NB4 (cell line): ENCODE results near the gene SFI1.

Experiments used
- DNase-seq: peaks from one replicate; pipeline ENCODE4 v3.0.0; 2010; ENCODE audit warnings: low read depth
- H3K4me3 ChIP-seq: one replicate; pipeline ENCODE4 v1.5.1; 2011; ENCODE audit warnings: mild to moderate bottlenecking, low read depth, low read length, moderate library complexity
- CTCF ChIP-seq: IDR thresholded peaks from one replicate; pipeline ENCODE4 v1.5.1; 2012; ENCODE audit warnings: low read depth, low read length
- MYC ChIP-seq: IDR thresholded peaks from 2 replicates; pipeline ENCODE4 v1.6.1; 2011; ENCODE audit warnings: low read depth, low read length
- POLR2A ChIP-seq: IDR thresholded peaks from 2 replicates; pipeline ENCODE4 v1.6.1; 2011; ENCODE audit warnings: mild to moderate bottlenecking; ENCODE audit not compliant: insufficient read length; ENCODE audit errors: extremely low read depth
- TF ChIP-seq, protein P1 (sequence below): IDR thresholded peaks from 2 replicates; pipeline ENCODE4 v1.6.1; 2011; ENCODE audit warnings: low read depth, low read length

Gene SFI1

GRCh38 chr22:31620756-31621480, 124.6 kb downstream of the SFI1 start:
- DNase-seq: no peak
- TF ChIP-seq, protein P1, sequence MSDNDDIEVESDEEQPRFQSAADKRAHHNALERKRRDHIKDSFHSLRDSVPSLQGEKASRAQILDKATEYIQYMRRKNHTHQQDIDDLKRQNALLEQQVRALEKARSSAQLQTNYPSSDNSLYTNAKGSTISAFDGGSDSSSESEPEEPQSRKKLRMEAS: no peak
- no peak for TF ChIP-seq MYC
- TF ChIP-seq POLR2A: no peak
- no peak for TF ChIP-seq CTCF
- H3K4me3 ChIP-seq: no peak overlapping the region

DNA sequence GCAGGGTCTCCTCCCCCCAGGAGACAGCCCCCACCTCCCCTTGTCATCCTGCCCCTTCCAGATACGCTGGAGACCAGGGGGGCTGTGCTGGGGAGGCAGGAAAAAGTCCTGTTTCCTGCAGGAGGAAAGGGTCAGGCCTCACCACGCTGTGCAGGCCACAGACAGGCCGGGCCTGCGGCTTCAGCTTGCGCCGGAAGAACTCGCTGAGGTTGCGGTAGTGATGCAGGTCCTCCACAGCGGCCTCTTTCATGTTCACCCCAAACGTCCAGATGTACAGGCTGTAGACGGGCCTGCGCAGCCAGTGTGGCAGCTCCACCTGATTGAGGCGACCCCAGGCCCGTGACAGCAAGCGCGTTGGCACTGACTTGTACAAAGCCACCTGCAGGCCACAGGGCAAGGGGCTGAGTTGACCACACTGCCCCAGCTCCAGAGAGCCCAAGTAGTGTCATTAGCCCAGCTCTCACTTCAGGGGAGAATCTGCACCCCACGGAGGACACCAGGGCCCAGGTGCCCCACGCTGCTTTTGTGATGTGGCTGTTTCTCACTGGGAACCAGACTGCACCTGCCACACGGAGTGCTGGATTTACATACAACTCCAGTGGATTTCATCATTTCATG, 125.3 kb downstream of the SFI1 start:
- no peak for DNase-seq
- H3K4me3 ChIP-seq: no peak overlapping the region
- TF ChIP-seq MYC (no peak), CTCF (no peak), POLR2A (no peak)
- TF ChIP-seq, protein P1: no peak

DNA sequence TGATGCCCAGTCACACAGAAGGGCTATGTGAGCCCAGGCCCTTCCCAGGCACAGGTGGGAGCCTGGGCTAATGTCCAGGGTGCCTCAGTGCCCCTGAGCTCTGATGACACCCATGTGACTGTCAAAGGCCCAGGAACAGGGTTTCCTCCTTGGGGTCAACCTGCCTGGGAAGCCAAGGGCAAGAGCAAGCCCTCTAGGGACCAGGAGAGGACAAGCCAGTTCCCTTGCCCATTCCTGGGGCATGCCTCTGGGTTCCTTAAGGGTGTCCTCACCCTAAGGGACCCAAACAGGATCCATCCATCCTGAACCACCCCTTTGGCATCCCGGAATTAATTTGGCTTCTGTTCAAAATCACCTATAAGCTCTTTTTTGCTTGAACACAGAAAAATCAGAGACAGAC, 126.6 kb downstream of the SFI1 start:
- no peak overlapping the region for H3K4me3 ChIP-seq
- TF ChIP-seq CTCF (no peak), MYC (no peak), POLR2A (no peak)
- TF ChIP-seq, protein P1: no peak
- DNase-seq: no peak

DNA sequence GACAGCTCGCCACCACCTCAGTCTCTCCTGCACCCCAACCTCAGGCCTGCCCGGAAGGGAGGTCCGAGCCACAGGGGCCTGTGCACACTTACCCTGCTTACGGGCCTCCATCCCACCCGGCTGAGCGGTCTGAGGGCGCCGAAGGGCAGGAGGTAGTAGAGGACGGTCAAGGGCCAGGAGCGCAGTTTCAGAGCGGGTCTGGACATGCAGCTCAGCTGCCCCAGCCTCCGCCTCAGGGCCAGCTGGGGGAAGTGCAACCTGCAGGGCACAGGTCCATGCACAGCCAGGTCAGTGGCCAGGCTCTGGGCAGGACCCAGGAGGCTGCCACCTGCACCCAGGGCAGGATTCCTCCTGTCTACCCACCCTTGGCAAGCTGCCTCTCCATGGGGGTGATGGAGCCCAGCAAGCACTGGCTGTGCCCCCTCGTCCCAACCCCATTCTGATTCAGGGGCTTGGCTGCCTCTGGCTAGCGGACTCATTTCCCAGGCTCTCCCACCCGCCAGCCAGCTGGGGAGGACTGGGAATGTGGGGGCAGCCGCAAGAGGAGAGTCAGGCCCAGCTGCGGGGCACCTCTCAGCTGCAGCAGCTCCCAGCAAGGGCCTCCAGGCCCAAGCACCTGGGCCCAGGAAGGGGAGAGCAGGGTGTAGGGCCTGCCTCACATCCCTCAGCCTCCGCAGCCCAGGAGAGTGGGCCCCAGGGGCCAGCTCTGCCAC, 127.4 kb downstream of the SFI1 start:
- DNase-seq: no peak
- no peak for TF ChIP-seq MYC
- TF ChIP-seq POLR2A: no peak
- no peak for TF ChIP-seq CTCF
- TF ChIP-seq, protein P1: no peak
- H3K4me3 ChIP-seq: no peak overlapping the region

GRCh38 chr22:31625257-31625640, 128.9 kb downstream of the SFI1 start:
- no peak overlapping the region for H3K4me3 ChIP-seq
- DNase-seq: no peak
- TF ChIP-seq CTCF: no peak
- no peak for TF ChIP-seq POLR2A
- no peak for TF ChIP-seq MYC
